PC-9 (cell line): ENCODE data around the gene SYNGR2.

Experiments used
- CTCF ChIP-seq: fragments of 200-600 bp; sonication (generic); conservative IDR thresholded peaks from 2 replicates; pipeline ENCODE4 v1.6.1; 2017; ENCODE audit warnings: mixed run types, antibody characterized with exemption, mild to moderate bottlenecking, moderate library complexity
- EZH2 ChIP-seq: fragments of 200-600 bp; sonication (generic); IDR thresholded peaks from 2 replicates; pipeline ENCODE4 v1.8.0; 2017; ENCODE audit warnings: antibody characterized with exemption, low read depth

GRCh38 chr17:78186692-78187595, 18.6 kb downstream of the SYNGR2 start, which contains the start of the genes AFMID and TK1:
- TF ChIP-seq EZH2 = no peak
- peak; percentile 83 for TF ChIP-seq CTCF
